Measurements from ENCODE around the gene NFAM1. TPM values are rescaled to one million over a fixed set of nuclear protein-coding genes. Genes with fewer than 3 reads are reported as not detected.

The NFAM1 gene
- total RNA-seq, 1 donor from 2014 or later = not detected

DNA sequence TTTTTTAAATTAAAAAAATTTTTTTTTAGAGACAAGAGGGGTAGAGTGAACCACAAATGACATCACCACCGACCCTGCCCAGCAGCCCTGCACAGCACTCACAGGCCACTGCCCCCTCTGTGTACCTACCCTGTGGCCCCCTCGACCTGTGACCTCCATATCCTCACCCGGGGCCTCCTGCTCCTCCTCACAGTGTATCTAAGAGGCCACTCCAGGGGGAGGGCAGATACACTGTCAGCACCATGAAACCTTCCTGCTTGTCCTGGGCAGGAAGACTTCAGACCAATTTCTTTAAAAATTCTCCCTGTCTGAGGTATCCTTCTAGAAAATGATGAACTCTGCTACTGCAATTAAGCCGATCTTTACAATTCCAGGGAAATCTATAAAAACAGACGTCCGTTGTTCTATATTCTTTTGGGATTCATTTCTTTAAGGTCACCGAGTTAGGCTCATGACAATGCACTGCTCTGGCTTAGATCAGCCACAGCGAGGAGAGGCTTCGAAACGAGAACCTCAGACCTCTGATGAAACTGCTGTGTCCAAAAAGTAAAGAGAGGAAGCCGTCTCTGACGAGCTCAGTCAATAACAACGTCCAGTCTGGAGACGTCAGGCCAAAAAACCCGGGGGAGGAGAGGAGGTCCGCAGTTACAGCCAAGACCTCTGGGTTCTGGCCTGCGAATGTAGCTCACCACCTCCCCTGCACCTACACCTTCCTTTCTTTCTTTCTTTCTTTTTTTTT lies 17.5 kb downstream of the NFAM1 start:
- Mint-ChIP-seq H3K4me1 (ENCODE audit: unreplicated experiment) (no peaks in the 10 kb centered on the region), H3K27me3 (ENCODE audit: unreplicated experiment) (peaks cover 10% of the 10 kb centered on the region), H3K4me3 (ENCODE audit: unreplicated experiment) (no peak overlapping the region), H3K27ac (ENCODE audit: unreplicated experiment) (no peak overlapping the region), H3K36me3 (ENCODE audit: unreplicated experiment) (no peaks in the 10 kb centered on the region), H3K9me3 (ENCODE audit: unreplicated experiment) (no peaks in the 10 kb centered on the region)
- TF ChIP-seq, protein P1, sequence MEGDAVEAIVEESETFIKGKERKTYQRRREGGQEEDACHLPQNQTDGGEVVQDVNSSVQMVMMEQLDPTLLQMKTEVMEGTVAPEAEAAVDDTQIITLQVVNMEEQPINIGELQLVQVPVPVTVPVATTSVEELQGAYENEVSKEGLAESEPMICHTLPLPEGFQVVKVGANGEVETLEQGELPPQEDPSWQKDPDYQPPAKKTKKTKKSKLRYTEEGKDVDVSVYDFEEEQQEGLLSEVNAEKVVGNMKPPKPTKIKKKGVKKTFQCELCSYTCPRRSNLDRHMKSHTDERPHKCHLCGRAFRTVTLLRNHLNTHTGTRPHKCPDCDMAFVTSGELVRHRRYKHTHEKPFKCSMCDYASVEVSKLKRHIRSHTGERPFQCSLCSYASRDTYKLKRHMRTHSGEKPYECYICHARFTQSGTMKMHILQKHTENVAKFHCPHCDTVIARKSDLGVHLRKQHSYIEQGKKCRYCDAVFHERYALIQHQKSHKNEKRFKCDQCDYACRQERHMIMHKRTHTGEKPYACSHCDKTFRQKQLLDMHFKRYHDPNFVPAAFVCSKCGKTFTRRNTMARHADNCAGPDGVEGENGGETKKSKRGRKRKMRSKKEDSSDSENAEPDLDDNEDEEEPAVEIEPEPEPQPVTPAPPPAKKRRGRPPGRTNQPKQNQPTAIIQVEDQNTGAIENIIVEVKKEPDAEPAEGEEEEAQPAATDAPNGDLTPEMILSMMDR (IDR thresholded peaks at IDR 0.05) = no peak
- no peak for DNase-seq (ENCODE audit: extremely low spot score, unreplicated experiment)

DNA sequence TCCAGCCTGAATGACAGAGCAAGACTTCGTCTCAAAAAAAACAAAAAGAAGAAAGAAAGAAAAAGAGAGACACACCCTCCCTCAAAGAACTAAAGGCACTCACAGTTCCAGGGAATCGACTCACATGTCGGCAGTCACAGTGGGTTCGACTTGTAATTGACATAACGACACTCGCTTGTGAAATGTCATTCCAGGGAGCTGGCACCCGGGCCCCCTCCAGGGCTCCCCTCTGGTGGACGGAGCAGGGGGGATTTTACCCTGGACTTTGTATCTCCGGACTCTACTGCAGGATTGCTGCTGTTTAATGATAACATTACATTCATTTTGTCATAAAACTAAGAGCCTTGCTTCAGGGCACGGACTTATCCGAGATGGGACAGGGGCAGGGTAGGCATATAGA lies 18.2 kb downstream of the NFAM1 start:
- Mint-ChIP-seq H3K36me3 (ENCODE audit: unreplicated experiment) (no peaks in the 10 kb centered on the region), H3K4me3 (ENCODE audit: unreplicated experiment) (no peak overlapping the region), H3K4me1 (ENCODE audit: unreplicated experiment) (no peaks in the 10 kb centered on the region), H3K9me3 (ENCODE audit: unreplicated experiment) (no peaks in the 10 kb centered on the region), H3K27ac (ENCODE audit: unreplicated experiment) (no peak overlapping the region), H3K27me3 (ENCODE audit: unreplicated experiment) (peaks cover 9% of the 10 kb centered on the region)
- TF ChIP-seq, protein P1 (IDR thresholded peaks at IDR 0.05) = no peak
- DNase-seq (ENCODE audit: extremely low spot score, unreplicated experiment) = no peak

DNA sequence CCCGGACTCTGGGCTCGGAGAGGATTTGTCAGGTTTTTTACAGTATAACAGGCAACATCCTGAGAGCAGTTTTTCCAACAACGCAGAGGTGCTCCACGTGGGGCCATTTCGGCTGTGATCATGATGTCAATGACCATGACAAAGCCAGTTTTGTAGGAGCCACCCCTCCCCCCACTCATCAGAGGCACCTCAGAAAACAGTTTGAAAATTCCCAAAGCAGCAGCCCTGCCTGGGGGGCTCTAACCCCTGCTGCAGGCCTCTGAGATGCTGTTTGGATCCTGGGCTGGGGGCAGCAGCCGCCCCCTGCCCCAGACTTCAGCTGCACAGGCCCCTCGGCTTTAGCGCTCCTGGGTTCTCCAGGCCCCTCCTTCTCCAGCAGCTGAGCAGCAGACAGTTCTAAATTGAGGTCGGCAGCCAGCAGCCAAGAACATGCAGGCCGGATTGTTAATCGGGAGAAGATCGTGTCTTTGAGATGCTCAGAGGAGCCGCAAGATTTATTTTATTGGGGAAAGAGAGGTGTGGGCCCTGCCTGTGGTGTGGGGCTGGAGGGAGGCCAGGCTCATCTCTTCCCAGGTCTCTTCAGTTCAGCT lies 19.4 kb downstream of the NFAM1 start:
- no peak overlapping the region for H3K27ac Mint-ChIP-seq (ENCODE audit: unreplicated experiment)
- H3K9me3 Mint-ChIP-seq (ENCODE audit: unreplicated experiment) = no peaks in the 10 kb centered on the region
- TF ChIP-seq, protein P1 (IDR thresholded peaks at IDR 0.05) = no peak
- peaks cover 9% of the 10 kb centered on the region for H3K27me3 Mint-ChIP-seq (ENCODE audit: unreplicated experiment)
- H3K4me1 Mint-ChIP-seq (ENCODE audit: unreplicated experiment) = no peaks in the 10 kb centered on the region
- no peak overlapping the region for H3K4me3 Mint-ChIP-seq (ENCODE audit: unreplicated experiment)
- no peak for DNase-seq (ENCODE audit: extremely low spot score, unreplicated experiment)
- H3K36me3 Mint-ChIP-seq (ENCODE audit: unreplicated experiment) = no peaks in the 10 kb centered on the region

DNA sequence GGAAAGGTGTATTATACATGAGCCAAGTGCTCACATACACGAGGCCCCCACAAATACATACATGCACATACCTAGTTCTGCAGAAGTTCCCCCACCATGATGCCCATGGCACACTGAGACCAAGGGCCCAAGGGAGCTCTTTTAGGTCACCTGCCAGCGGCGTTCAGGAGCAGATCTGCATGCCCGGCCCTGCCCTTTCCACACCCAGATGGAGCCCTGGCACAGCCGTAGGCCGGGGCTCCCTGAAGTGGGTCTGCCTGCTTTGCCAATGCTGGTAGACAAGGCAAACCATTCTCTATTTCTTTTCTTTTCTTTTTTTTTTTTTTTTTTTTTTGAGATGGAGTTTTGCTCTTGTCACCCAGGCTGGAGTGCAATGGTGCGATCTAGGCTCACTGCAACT lies 21.5 kb downstream of the NFAM1 start:
- H3K27me3 Mint-ChIP-seq (ENCODE audit: unreplicated experiment) = peaks cover 12% of the 10 kb centered on the region
- TF ChIP-seq, protein P1 (IDR thresholded peaks at IDR 0.05) = no peak
- DNase-seq (ENCODE audit: extremely low spot score, unreplicated experiment) = no peak
- H3K4me1 Mint-ChIP-seq (ENCODE audit: unreplicated experiment) = no peaks in the 10 kb centered on the region
- no peak overlapping the region for H3K27ac Mint-ChIP-seq (ENCODE audit: unreplicated experiment)
- no peaks in the 10 kb centered on the region for H3K36me3 Mint-ChIP-seq (ENCODE audit: unreplicated experiment)
- no peaks in the 10 kb centered on the region for H3K9me3 Mint-ChIP-seq (ENCODE audit: unreplicated experiment)
- H3K4me3 Mint-ChIP-seq (ENCODE audit: unreplicated experiment) = no peak overlapping the region

DNA sequence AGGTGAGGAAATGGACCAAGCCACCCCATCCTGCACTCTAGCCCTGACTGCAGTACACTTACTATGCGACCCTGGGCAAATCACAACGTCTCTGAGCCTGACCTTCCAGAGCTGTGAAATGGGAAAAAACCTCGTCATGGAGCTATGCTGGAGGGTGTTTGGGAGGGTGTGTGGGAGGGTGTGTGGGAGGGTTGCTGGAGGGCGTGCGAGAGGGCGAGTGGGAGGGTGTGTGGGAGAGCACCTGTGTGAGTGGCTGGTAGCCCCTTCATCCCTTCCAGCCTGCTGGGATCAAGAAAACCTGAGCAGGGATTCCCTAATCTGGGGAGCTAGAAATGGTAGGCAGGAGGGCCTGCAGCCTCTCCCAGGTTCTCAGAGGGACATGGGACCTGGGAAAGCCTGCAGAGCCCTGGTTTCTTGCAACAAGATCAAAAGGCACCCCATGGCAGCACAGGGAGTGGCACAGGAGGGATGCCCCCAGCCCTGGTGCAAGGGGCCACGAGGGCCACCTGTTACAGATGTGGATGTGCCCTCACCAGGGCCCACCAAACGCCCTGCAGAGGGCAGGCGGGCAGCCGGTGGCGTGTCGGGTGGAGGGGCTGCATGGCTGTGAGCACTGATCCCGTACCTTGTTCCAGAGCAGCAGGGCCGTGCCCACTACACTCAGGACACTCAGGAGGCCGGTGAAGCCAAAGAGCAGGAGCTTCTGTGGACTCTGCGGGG lies 23.2 kb downstream of the NFAM1 start:
- H3K27ac Mint-ChIP-seq (ENCODE audit: unreplicated experiment) = no peak overlapping the region
- peaks cover 19% of the 10 kb centered on the region for H3K27me3 Mint-ChIP-seq (ENCODE audit: unreplicated experiment)
- no peaks in the 10 kb centered on the region for H3K4me1 Mint-ChIP-seq (ENCODE audit: unreplicated experiment)
- no peaks in the 10 kb centered on the region for H3K36me3 Mint-ChIP-seq (ENCODE audit: unreplicated experiment)
- no peaks in the 10 kb centered on the region for H3K9me3 Mint-ChIP-seq (ENCODE audit: unreplicated experiment)
- peak; percentile 76 for DNase-seq (ENCODE audit: extremely low spot score, unreplicated experiment)
- TF ChIP-seq, protein P1 (IDR thresholded peaks at IDR 0.05) = no peak
- H3K4me3 Mint-ChIP-seq (ENCODE audit: unreplicated experiment) = no peak overlapping the region
